ENCODE measurements around the gene CNIH2. TPM values are rescaled to one million over a fixed set of nuclear protein-coding genes. Genes with fewer than 3 reads are reported as not detected.
A peak's percentile ranks its signal among the peaks of the same experiment; 100 is the strongest.

The CNIH2 gene
- total and polyA plus RNA-seq, 2 donors (not counting 1 experiment from before 2014, with no cell fraction given) = 0.92 to 2.0 TPM

DNA sequence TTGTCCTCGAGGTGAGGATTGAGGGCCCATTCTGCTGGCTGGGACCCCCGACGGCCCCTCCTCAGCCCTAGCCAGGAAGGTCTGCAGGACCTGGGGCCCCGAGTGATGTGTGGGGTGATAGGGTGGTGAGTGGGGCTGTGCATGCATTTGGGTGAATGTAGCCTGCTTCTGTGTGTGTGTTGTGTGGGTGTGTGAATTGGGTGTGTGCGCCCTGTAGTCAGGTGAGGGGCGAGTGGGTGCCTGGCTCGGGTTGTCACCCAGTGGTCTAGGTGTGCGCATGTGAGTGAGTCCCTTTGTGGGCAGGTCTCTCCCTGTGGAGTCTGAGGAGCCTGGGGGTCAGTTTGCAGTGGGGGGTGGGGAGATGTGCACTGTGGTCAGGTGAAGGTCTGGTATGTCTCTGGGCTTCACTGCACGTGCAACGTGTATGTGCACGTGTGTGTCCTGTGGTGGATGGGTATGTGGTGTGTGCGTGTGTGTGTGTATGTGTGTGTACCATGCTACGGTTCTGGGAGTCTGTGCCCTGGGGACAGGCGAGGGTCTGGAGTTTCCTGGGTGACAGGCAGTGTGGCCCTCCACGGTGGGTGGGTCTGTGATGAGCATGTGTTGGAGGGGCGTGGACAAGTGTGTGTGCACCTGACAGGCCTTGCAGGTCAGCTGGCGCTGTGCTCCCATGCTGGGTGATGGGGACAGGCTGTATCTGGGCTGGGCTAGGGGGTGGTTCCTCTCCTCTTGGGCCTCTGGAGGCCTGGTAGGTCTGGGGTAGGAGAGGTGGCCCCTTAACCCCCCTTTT, 14.8 kb downstream of the CNIH2 start:
- ChIA-PET CTCF (no interaction called here), POLR2A (no interaction called here)
- H3K4me2 ChIP-seq (replicated peaks; ENCODE audit: low read depth, low read length, poor library complexity, severe bottlenecking) = peak overlapping the region; percentile 96
- no peaks in the 10 kb centered on the region for H3K36me3 ChIP-seq (replicated peaks in 1 of 2; ENCODE audit: control extremely low read depth in 1 of 2, control insufficient read depth in 1 of 2, extremely low read depth in 1 of 2, insufficient read depth in 2 of 2, low read length in 1 of 2)
- H3K79me2 ChIP-seq (ENCODE audit: control insufficient read depth, insufficient read depth, low read length) = peaks cover 11% of the 10 kb centered on the region
- ATAC-seq (ENCODE audit: low read depth) (no peak), DNase-seq (peak; percentile 42)
- H2AFZ ChIP-seq (ENCODE audit: insufficient read depth, low read depth, low read length, poor library complexity, severe bottlenecking) = peak overlapping the region; percentile 71
- peaks cover 8% of the 10 kb centered on the region for H4K20me1 ChIP-seq (ENCODE audit: control insufficient read depth, insufficient read depth, low read length, poor library complexity, severe bottlenecking)
- H3K4me3 Mint-ChIP-seq = peak overlapping the region; percentile 80
- peaks cover 33% of the 10 kb centered on the region in 2 donors for H3K4me1 ChIP-seq (ENCODE audit: control insufficient read depth in 2 of 2, insufficient read depth in 2 of 2, low read length in 2 of 2)
- intact Hi-C loops (cut with micrococcal nuclease) = no loop called here
- no peaks in the 10 kb centered on the region for H3K9me3 Mint-ChIP-seq (ENCODE audit: insufficient read depth)
- peaks cover 30% of the 10 kb centered on the region for H3K4me1 Mint-ChIP-seq
- no peak overlapping the region for H3K27ac Mint-ChIP-seq
- H3K9me3 ChIP-seq (ENCODE audit: control extremely low read depth in 1 of 3, control insufficient read depth in 2 of 3, insufficient read depth in 1 of 3, low read length in 2 of 3) = peaks cover 0 to 4% (median 0%) of the 10 kb centered on the region in 3 donors
- no peak overlapping the region for H3K27ac ChIP-seq (ENCODE audit: low read length in 2 of 2)
- H3K27me3 ChIP-seq (replicated peaks in 1 of 4; ENCODE audit: control extremely low read depth in 1 of 4, control insufficient read depth in 3 of 4, insufficient read depth in 4 of 4, low read length in 3 of 4) = peaks cover 2 to 33% (median 15%) of the 10 kb centered on the region in 4 experiments
- no peak overlapping the region for H3K4me3 ChIP-seq (ENCODE audit: control extremely low read depth in 1 of 5, extremely low read depth in 1 of 5, insufficient read depth in 1 of 5, low read depth in 2 of 5, low read length in 4 of 5)
- no peak for TF ChIP-seq CTCF (IDR thresholded peaks at IDR 0.05)
- TF ChIP-seq EZH2 (IDR thresholded peaks at IDR 0.05; ENCODE audit: borderline replicate concordance, insufficient read depth, low read depth, low read length, poor library complexity, severe bottlenecking) = no peak
- H3K9ac ChIP-seq (ENCODE audit: low read length) = peak overlapping the region; percentile 58
- WGBS (ENCODE audit: insufficient coverage) = 62% methylated on average over 14 of the region's 17 CpGs
- H3K27me3 Mint-ChIP-seq = peaks cover 18% of the 10 kb centered on the region

DNA sequence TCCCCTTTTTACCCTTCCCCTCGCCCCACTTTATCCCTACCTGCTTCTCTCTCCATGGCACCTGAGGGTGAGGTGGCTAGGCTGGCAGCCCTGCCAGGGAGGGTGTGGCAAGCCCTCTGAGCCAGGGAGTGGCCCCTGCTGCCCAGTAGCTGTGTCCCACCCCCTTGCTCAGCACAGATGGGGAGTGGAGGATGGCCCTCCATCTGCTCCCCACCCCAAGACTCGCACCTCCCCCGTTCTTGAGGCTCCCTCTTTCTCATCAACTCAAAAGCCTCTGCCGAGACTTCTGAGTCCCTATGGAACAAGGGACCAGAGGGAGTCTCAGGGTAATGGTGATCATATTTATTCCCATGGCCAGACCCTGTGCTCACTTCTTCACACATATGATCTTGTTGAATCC, 15.4 kb downstream of the CNIH2 start:
- Mint-ChIP-seq H3K4me1 (peaks cover 26% of the 10 kb centered on the region), H3K27ac (no peak overlapping the region), H3K9me3 (ENCODE audit: insufficient read depth) (no peaks in the 10 kb centered on the region), H3K4me3 (peak overlapping the region; percentile 13), H3K27me3 (peaks cover 18% of the 10 kb centered on the region)
- peaks cover 27% of the 10 kb centered on the region in 2 donors for H3K4me1 ChIP-seq (ENCODE audit: control insufficient read depth in 2 of 2, insufficient read depth in 2 of 2, low read length in 2 of 2)
- POLR2A ChIA-PET = no interaction called here
- CTCF ChIA-PET = no interaction called here
- DNase-seq (peak; percentile 15), ATAC-seq (ENCODE audit: low read depth) (no peak)
- WGBS (ENCODE audit: insufficient coverage) = no CpG with 5 or more reads among the region's 4 CpGs
- peaks cover 0 to 4% (median 0%) of the 10 kb centered on the region in 3 donors for H3K9me3 ChIP-seq (ENCODE audit: control extremely low read depth in 1 of 3, control insufficient read depth in 2 of 3, insufficient read depth in 1 of 3, low read length in 2 of 3)
- H4K20me1 ChIP-seq (ENCODE audit: control insufficient read depth, insufficient read depth, low read length, poor library complexity, severe bottlenecking) = peaks cover 2% of the 10 kb centered on the region
- H3K27ac ChIP-seq (ENCODE audit: low read length in 2 of 2) = no peak overlapping the region
- no peaks in the 10 kb centered on the region for H3K36me3 ChIP-seq (replicated peaks in 1 of 2; ENCODE audit: control extremely low read depth in 1 of 2, control insufficient read depth in 1 of 2, extremely low read depth in 1 of 2, insufficient read depth in 2 of 2, low read length in 1 of 2)
- peaks cover 5% of the 10 kb centered on the region for H3K79me2 ChIP-seq (ENCODE audit: control insufficient read depth, insufficient read depth, low read length)
- no peak overlapping the region for H3K9ac ChIP-seq (ENCODE audit: low read length)
- peaks cover 2 to 33% (median 15%) of the 10 kb centered on the region in 4 experiments for H3K27me3 ChIP-seq (replicated peaks in 1 of 4; ENCODE audit: control extremely low read depth in 1 of 4, control insufficient read depth in 3 of 4, insufficient read depth in 4 of 4, low read length in 3 of 4)
- TF ChIP-seq EZH2 (IDR thresholded peaks at IDR 0.05; ENCODE audit: borderline replicate concordance, insufficient read depth, low read depth, low read length, poor library complexity, severe bottlenecking) (no peak), CTCF (IDR thresholded peaks at IDR 0.05) (no peak)
- H2AFZ ChIP-seq (ENCODE audit: insufficient read depth, low read depth, low read length, poor library complexity, severe bottlenecking) = no peak overlapping the region
- no peak overlapping the region for H3K4me3 ChIP-seq (ENCODE audit: control extremely low read depth in 1 of 5, extremely low read depth in 1 of 5, insufficient read depth in 1 of 5, low read depth in 2 of 5, low read length in 4 of 5)
- H3K4me2 ChIP-seq (replicated peaks; ENCODE audit: low read depth, low read length, poor library complexity, severe bottlenecking) = no peak overlapping the region
- intact Hi-C loops (cut with micrococcal nuclease) = no loop called here
